Cardiac septum (tissue), 1 donor: ENCODE data around the gene ZBTB8A. TPM values are rescaled to one million over a fixed set of nuclear protein-coding genes. Genes with fewer than 3 reads are reported as not detected.
"Not testable (repeated sequence)": the region's sequence is repeated elsewhere in the genome, so short reads cannot be mapped to it uniquely, and the experiment has no call there.

Experiments used
- DNase-seq: peaks from one replicate; pipeline ENCODE4 v3.0.0-alpha.2; 2020; ENCODE audit warnings: low spot score
- intact Hi-C: fragments of 100-400 bp; cut with DNase I; formaldehyde crosslinking; loops from one replicate; pipeline ENCODE4 v1.14.0; 2022
- total RNA-seq: library from RNA; stranded (reverse); fragmentation: NEBNext Ultra II Directional; extraction: Animal tissue kit (Norgen Biotek cat#: 25700); gene quantifications from one replicate; pipeline ENCODE4 v1.2.1, GENCODE V29; 2021
- donor health status: DM: no; HTN: no; CAD: no.

The ZBTB8A gene
- total RNA-seq, 1 donor from 2014 or later, result 3.0 TPM

GRCh38 chr1:32612189-32612881 lies 73.1 kb downstream of the ZBTB8A start:
- intact Hi-C loops, result no loop called here
- DNase-seq, result peak; percentile 93

GRCh38 chr1:32613472-32613871 lies 74.2 kb downstream of the ZBTB8A start:
- intact Hi-C loops, result no loop called here

GRCh38 chr1:32618673-32619221 lies 79.5 kb downstream of the ZBTB8A start:
- no peak for DNase-seq
- intact Hi-C loops, result no loop called here

More at GRCh38 chr1:32613472-32613871, 74.2 kb downstream of the ZBTB8A start:
- no peak for DNase-seq

- intact Hi-C loops, result no loop called here
- DNase-seq, result no peak
Observed at GRCh38 chr1:32619701-32620485, 80.7 kb downstream of the ZBTB8A start.

GRCh38 chr1:32622205-32622604 lies 83.0 kb downstream of the ZBTB8A start:
- DNase-seq, result no peak
- intact Hi-C loops, result no loop called here

- DNase-seq, result no peak
- intact Hi-C loops, result no loop called here
Observed at GRCh38 chr1:32622806-32623681, 83.8 kb downstream of the ZBTB8A start.

GRCh38 chr1:32623775-32624174 lies 84.5 kb downstream of the ZBTB8A start:
- intact Hi-C loops, result no loop called here

GRCh38 chr1:32626176-32626575 lies 86.9 kb downstream of the ZBTB8A start:
- intact Hi-C loops, result no loop called here
- no peak for DNase-seq

More at GRCh38 chr1:32623775-32624174, 84.5 kb downstream of the ZBTB8A start:
- DNase-seq, result no peak

- intact Hi-C loops, result no loop called here
- no peak for DNase-seq
Observed at GRCh38 chr1:32627596-32628162, 88.5 kb downstream of the ZBTB8A start.

- DNase-seq, intact Hi-C loops: not testable (repeated sequence)
Observed at GRCh38 chr1:32630173-32630572, 90.9 kb downstream of the ZBTB8A start.

- no peak for DNase-seq
- intact Hi-C loops, result no loop called here
Observed at GRCh38 chr1:32632829-32633228, 93.6 kb downstream of the ZBTB8A start.

GRCh38 chr1:32635508-32636277 lies 96.5 kb downstream of the ZBTB8A start:
- no peak for DNase-seq

GRCh38 chr1:32636914-32637645 lies 97.9 kb downstream of the ZBTB8A start:
- intact Hi-C loops, result no loop called here

More at GRCh38 chr1:32635508-32636277, 96.5 kb downstream of the ZBTB8A start:
- intact Hi-C loops, result no loop called here

GRCh38 chr1:32639489-32640075 lies 100.4 kb downstream of the ZBTB8A start:
- intact Hi-C loops, result no loop called here
- no peak for DNase-seq

More at GRCh38 chr1:32636914-32637645, 97.9 kb downstream of the ZBTB8A start:
- no peak for DNase-seq

- DNase-seq, intact Hi-C loops: not testable (repeated sequence)
Observed at GRCh38 chr1:32642292-32642827, 103.1 kb downstream of the ZBTB8A start.

GRCh38 chr1:32644426-32644825 lies 105.2 kb downstream of the ZBTB8A start:
- intact Hi-C loops, result no loop called here

More at GRCh38 chr1:32644426-32644825, 105.2 kb downstream of the ZBTB8A start:
- no peak for DNase-seq
